ENCODE data around the gene AKAP9. TPM values are rescaled to one million over a fixed set of nuclear protein-coding genes. Genes with fewer than 3 reads are reported as not detected.
"Not testable (repeated sequence)": the region's sequence is repeated elsewhere in the genome, so short reads cannot be mapped to it uniquely, and the experiment has no call there.

AKAP9 gene
- total RNA-seq, 1 donor from 2014 or later, result 25.2 TPM

DNA sequence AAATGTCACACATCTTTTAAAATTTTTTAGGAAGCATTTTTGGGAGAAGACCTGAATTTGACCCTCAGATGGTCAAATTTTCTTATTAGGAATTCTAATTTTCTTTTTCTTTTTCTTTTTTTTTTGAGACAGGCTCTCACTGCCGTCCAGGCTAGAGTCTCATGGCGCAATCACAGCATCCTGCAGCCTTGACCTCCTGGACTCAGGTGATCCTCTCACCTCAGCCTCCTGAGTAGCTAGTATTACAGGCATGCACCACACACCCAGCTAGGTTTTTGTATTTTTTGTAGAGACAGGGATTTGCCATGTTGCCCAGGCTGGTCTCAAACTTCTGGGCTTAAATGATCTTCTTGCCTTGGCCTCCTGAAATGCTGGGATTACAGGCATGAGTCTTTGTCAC is 65.4 kb downstream of the AKAP9 start:
- no peak for DNase-seq (ENCODE audit: low read depth in 2 of 2)

- no peak for DNase-seq (ENCODE audit: low read depth in 2 of 2)
Measured at GRCh38 chr7:92010215-92010614, 69.6 kb downstream of the AKAP9 start.

- no peak for DNase-seq (ENCODE audit: low read depth in 2 of 2)
Measured at GRCh38 chr7:92013611-92014010, 72.9 kb downstream of the AKAP9 start.

GRCh38 chr7:92020636-92021035 is 80.0 kb downstream of the AKAP9 start:
- no peak for DNase-seq (ENCODE audit: low read depth in 2 of 2)

DNA sequence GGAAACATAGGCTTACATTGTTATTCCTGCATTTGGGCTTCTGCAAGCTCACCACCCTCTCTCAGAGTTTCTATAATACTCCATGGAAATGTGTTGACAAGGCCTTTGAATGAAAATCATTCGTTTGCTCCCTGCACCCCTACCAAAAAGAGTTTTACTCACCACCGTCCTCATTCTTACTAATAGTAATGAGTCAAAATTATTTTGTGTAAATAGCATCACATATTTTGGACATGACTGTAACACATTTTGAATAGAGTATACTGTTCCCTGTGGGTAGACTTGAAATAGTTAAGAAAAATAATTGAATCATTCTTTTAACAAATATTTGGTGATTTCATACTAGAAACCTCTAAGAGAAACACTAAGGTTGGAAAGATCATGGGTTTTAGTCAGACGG is 84.6 kb downstream of the AKAP9 start:
- DNase-seq (ENCODE audit: low read depth in 2 of 2), result peak in 1 of 2 donors; percentile 1

- not testable (repeated sequence) for DNase-seq (ENCODE audit: low read depth in 2 of 2)
Measured at GRCh38 chr7:92026635-92027034, 86.0 kb downstream of the AKAP9 start.

GRCh38 chr7:92027128-92027527 is 86.5 kb downstream of the AKAP9 start:
- DNase-seq (ENCODE audit: low read depth in 2 of 2), result not testable (repeated sequence)

- no peak for DNase-seq (ENCODE audit: low read depth in 2 of 2)
Measured at GRCh38 chr7:92028226-92028625, 87.6 kb downstream of the AKAP9 start.

DNA sequence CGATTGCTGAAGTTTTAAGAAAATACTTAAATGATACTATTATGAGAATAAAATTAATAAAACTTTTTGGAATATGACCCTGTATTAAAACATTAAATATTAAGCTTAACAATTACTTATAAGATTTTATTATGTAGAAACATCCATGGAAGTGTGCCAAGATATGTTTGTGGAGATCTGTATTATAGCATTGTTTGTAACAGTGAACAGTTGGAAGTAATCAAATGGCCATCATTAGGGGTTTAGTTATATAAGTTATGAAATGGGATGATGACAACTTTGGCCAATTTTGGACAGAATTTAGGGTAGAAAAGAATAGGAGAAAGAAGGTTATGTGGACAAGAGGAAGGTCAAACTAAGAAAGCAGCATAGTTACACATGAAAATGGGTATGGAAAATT is 88.0 kb downstream of the AKAP9 start:
- no peak for DNase-seq (ENCODE audit: low read depth in 2 of 2)

DNA sequence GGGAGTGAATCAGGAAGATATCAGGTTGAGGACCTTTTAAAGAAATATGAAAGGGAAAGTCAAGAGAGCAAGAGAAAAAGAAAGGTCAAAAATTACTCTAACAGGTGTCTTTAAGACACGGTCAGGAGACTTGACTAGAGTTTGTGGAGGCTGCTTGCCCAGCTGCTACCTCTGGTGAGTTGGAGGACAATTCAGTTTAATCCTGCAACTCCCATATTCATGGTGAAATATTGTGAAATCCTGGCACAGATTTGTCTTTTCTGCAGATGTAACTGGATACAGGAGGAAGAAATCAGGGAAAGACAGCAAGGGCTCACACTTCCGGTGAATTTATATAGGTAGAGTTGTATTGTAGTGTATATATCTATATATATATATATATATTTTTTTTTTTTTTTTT is 93.5 kb downstream of the AKAP9 start:
- DNase-seq (ENCODE audit: low read depth in 2 of 2), result no peak

- no peak for DNase-seq (ENCODE audit: low read depth in 2 of 2)
Measured at GRCh38 chr7:92035576-92035975, 94.9 kb downstream of the AKAP9 start.

- no peak for DNase-seq (ENCODE audit: low read depth in 2 of 2)
Measured at GRCh38 chr7:92039900-92040299, 99.2 kb downstream of the AKAP9 start.

GRCh38 chr7:92042056-92042737 is 101.5 kb downstream of the AKAP9 start:
- DNase-seq (ENCODE audit: low read depth in 2 of 2), result no peak

DNA sequence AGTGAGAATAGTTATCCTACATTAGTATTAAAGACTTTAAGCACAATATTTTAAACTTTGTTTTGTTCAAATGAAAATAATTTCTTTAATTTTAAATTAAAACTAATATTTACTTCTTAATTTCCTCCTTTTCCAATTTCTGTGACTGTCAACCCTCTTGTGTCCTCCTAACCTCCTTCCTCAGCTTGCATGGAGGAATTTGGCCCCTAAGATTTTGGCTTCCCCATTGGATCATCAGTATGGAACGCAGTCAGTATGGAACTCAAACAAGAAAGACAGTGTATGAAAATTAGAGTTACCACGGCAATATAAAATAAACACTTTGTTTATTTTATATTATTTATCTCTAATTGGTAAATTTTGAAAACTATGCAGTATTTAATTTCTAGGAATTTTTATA is 102.4 kb downstream of the AKAP9 start:
- DNase-seq (ENCODE audit: low read depth in 2 of 2), result no peak

- DNase-seq (ENCODE audit: low read depth in 2 of 2), result no peak
Measured at GRCh38 chr7:92043637-92044036, 103.0 kb downstream of the AKAP9 start.

GRCh38 chr7:92044148-92044547 is 103.5 kb downstream of the AKAP9 start:
- DNase-seq (ENCODE audit: low read depth in 2 of 2), result no peak

DNA sequence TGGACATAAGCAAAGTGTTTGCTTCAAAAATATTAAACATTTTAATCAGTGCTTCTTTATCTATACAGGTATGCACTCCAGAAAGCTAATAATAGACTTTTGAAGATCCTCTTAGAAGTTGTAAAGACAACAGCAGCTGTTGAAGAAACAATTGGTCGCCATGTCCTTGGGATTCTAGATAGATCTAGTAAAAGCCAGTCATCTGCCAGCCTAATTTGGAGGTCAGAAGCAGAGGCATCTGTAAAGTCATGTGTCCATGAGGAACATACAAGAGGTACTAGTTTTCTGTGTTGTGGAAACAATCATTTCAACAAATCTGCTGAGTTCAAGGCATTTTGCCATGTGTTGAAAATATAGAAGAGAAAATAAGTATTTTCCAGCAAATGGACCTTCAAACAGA is 104.3 kb downstream of the AKAP9 start:
- no peak for DNase-seq (ENCODE audit: low read depth in 2 of 2)

- DNase-seq (ENCODE audit: low read depth in 2 of 2), result no peak
Measured at GRCh38 chr7:92051655-92052054, 111.0 kb downstream of the AKAP9 start.

DNA sequence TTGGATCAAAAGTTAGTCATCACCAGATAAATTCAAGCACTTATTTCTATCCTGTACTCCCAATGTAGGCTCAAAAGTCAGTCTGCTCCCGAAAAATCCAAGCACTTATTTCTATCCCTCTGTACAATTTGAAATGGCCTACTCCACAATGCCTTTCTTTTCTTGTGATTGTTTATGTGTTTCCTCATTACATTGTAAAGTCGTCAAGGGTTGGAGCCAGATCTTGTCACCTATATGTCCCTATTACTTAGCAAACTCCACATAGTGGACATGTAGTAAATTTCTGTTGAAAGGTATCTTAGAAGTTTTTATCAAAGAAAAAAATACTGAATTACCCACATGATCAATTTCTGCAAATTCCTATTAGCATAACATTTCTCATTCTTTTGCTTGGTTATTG is 111.5 kb downstream of the AKAP9 start:
- DNase-seq (ENCODE audit: low read depth in 2 of 2), result no peak

- no peak for DNase-seq (ENCODE audit: low read depth in 2 of 2)
Measured at GRCh38 chr7:92052684-92053083, 112.0 kb downstream of the AKAP9 start.

DNA sequence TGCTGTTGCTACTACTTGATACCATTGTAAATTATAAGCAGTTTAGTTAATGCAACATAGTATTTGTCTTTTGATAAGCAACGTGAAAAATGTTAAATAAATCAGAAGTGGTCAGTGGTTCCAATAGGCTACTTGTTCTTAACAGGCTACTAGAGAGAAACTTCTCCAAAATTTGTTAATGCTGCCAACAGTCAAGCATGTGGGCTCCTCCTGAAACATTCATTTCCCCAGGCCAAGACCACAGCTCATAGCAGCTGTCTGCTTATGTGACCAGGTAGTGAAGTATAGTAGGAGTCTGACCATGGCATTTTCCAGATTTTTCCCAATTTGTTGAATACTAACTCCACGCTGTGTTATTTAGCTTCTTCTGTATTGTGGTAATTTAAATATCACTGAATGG is 112.7 kb downstream of the AKAP9 start:
- DNase-seq (ENCODE audit: low read depth in 2 of 2), result no peak

DNA sequence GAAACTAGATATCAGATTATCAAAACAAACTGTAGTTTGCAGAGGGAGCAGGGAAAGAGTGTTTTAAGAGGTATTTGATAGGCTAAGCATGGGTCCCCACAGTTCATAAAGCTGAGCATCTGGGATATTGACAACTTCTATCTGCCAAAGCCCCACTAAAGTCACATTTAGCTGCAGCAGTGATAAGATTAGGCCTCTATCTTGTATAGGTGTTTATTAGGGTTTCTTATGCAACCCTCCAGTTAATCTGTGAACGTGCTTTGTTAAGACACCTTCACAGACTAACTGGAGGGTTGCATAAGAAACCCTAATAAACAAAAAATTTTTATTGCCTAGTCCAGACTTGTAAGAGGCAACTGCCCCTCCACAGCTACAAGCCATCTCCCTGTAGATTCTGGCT is 115.6 kb downstream of the AKAP9 start:
- DNase-seq (ENCODE audit: low read depth in 2 of 2), result no peak

DNA sequence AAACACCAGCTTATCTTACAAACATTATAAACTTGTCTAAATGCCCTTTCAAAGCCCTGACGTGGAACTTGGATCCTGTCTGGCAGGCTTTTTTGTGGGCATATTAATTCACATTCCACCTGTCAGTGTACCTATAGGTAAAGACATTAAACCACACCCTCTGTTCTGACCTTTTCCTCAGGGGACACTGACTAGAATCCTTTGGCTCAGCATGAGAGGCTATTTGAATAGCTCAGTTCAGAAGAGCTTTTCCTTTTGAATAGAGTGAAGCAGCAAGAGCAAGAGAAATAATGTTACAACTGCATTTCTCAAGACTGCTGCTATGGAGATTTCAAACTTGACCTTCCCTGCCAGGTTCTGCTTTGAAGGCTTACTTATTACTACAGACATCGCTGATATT is 116.7 kb downstream of the AKAP9 start:
- DNase-seq (ENCODE audit: low read depth in 2 of 2), result no peak

- no peak for DNase-seq (ENCODE audit: low read depth in 2 of 2)
Measured at GRCh38 chr7:92058040-92058439, 117.4 kb downstream of the AKAP9 start.

Data from dermis microvascular lymphatic vessel endothelial cell (primary cell).